ENCODE results near the gene ACSF2. TPM values are rescaled to one million over a fixed set of nuclear protein-coding genes. Genes with fewer than 3 reads are reported as not detected.

ACSF2 gene
- total and polyA plus RNA-seq, 2 of the 13 experiments (the other 11 are each of a cell fraction or from before 2014, with no cell fraction given), result 87.3 to 109 TPM

DNA sequence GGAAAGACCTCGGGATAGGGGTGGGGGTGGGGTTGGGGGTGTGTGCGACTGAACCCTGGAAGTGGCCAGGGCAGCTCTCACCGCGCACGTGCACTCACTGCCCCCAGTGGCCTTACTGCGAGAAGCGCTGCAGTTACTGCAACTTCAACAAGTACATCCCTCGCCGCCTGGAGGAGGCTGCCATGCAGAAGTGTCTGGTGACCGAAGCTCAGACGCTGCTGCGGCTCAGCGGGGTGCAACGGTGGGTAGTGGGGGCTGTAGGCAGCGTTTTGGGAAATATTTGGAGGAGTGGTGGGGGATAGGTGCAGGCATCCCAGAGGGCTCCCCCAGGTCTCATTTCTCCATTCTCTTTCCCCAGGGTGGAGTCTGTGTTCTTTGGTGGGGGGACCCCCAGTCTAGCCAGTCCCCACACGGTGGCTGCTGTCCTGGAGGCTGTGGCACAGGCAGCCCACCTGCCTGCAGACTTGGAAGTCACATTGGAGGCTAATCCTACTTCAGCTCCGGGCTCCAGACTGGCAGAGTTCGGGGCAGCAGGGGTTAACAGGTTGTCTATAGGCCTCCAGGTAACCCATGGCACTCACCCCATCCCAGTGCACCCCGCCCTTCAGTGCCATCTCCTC is 53.6 kb downstream of the ACSF2 start (continued):
- TF ChIP-seq, protein P1, sequence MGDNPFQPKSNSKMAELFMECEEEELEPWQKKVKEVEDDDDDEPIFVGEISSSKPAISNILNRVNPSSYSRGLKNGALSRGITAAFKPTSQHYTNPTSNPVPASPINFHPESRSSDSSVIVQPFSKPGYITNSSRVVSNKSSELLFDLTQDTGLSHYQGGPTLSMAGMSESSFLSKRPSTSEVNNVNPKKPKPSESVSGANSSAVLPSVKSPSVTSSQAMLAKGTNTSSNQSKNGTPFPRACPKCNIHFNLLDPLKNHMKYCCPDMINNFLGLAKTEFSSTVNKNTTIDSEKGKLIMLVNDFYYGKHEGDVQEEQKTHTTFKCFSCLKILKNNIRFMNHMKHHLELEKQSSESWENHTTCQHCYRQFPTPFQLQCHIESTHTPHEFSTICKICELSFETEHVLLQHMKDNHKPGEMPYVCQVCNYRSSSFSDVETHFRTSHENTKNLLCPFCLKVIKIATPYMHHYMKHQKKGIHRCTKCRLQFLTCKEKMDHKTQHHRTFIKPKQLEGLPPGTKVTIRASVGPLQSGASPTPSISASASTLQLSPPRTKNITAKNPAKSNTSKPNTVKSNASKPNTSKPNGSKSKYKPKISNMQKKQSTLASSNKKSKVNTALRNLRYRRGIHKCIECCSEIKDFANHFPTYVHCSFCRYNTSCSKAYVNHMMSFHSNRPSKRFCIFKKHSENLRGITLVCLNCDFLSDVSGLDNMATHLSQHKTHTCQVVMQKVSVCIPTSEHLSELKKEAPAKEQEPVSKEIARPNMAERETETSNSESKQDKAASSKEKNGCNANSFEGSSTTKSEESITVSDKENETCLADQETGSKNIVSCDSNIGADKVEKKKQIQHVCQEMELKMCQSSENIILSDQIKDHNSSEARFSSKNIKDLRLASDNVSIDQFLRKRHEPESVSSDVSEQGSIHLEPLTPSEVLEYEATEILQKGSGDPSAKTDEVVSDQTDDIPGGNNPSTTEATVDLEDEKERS (CRISPR knock-in tag; IDR thresholded peaks at IDR 0.05), result no peak
- 0 out of 2 replicates have a peak, but pooled peaks have one; percentile 42 for TF ChIP-seq RARA (CRISPR knock-in tag; IDR thresholded peaks at IDR 0.05)
- no peak for TF ChIP-seq ZNF44 (CRISPR knock-in tag; IDR thresholded peaks at IDR 0.05)
- TF ChIP-seq, protein P2, sequence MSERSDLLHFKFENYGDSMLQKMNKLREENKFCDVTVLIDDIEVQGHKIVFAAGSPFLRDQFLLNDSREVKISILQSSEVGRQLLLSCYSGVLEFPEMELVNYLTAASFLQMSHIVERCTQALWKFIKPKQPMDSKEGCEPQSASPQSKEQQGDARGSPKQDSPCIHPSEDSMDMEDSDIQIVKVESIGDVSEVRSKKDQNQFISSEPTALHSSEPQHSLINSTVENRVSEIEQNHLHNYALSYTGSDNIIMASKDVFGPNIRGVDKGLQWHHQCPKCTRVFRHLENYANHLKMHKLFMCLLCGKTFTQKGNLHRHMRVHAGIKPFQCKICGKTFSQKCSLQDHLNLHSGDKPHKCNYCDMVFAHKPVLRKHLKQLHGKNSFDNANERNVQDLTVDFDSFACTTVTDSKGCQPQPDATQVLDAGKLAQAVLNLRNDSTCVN (CRISPR knock-in tag; IDR thresholded peaks at IDR 0.05; ENCODE audit: borderline replicate concordance), result no peak
- TF ChIP-seq NFKBIZ (CRISPR knock-in tag; IDR thresholded peaks at IDR 0.05), result no peak
- TF ChIP-seq, protein P3, sequence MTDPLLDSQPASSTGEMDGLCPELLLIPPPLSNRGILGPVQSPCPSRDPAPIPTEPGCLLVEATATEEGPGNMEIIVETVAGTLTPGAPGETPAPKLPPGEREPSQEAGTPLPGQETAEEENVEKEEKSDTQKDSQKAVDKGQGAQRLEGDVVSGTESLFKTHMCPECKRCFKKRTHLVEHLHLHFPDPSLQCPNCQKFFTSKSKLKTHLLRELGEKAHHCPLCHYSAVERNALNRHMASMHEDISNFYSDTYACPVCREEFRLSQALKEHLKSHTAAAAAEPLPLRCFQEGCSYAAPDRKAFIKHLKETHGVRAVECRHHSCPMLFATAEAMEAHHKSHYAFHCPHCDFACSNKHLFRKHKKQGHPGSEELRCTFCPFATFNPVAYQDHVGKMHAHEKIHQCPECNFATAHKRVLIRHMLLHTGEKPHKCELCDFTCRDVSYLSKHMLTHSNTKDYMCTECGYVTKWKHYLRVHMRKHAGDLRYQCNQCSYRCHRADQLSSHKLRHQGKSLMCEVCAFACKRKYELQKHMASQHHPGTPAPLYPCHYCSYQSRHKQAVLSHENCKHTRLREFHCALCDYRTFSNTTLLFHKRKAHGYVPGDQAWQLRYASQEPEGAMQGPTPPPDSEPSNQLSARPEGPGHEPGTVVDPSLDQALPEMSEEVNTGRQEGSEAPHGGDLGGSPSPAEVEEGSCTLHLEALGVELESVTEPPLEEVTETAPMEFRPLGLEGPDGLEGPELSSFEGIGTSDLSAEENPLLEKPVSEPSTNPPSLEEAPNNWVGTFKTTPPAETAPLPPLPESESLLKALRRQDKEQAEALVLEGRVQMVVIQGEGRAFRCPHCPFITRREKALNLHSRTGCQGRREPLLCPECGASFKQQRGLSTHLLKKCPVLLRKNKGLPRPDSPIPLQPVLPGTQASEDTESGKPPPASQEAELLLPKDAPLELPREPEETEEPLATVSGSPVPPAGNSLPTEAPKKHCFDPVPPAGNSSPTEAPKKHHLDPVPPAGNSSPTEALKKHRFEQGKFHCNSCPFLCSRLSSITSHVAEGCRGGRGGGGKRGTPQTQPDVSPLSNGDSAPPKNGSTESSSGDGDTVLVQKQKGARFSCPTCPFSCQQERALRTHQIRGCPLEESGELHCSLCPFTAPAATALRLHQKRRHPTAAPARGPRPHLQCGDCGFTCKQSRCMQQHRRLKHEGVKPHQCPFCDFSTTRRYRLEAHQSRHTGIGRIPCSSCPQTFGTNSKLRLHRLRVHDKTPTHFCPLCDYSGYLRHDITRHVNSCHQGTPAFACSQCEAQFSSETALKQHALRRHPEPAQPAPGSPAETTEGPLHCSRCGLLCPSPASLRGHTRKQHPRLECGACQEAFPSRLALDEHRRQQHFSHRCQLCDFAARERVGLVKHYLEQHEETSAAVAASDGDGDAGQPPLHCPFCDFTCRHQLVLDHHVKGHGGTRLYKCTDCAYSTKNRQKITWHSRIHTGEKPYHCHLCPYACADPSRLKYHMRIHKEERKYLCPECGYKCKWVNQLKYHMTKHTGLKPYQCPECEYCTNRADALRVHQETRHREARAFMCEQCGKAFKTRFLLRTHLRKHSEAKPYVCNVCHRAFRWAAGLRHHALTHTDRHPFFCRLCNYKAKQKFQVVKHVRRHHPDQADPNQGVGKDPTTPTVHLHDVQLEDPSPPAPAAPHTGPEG (CRISPR knock-in tag; IDR thresholded peaks at IDR 0.05), result no peak
- TF ChIP-seq ZNF333 (CRISPR knock-in tag; IDR thresholded peaks at IDR 0.05; ENCODE audit: borderline replicate concordance), result no peak
- no peak for TF ChIP-seq ZNF883 (CRISPR knock-in tag; IDR thresholded peaks at IDR 0.05; ENCODE audit: not compliant biosample characterization)
- TF ChIP-seq ZSCAN30 (CRISPR knock-in tag; IDR thresholded peaks at IDR 0.05), result no peak
- TF ChIP-seq ZNF674 (CRISPR knock-in tag; IDR thresholded peaks at IDR 0.05; ENCODE audit: low read depth), result no peak
- 0 out of 2 replicates have a peak, but pooled peaks have one; percentile 5 for TF ChIP-seq ZKSCAN8 (CRISPR knock-in tag; IDR thresholded peaks at IDR 0.05; ENCODE audit: borderline replicate concordance)
- no peak for TF ChIP-seq PAF1 (CRISPR knock-in tag; IDR thresholded peaks at IDR 0.05)
- no peak for TF ChIP-seq ZNF260 (CRISPR knock-in tag; IDR thresholded peaks at IDR 0.05; ENCODE audit: borderline replicate concordance, low read depth)
- no peak for TF ChIP-seq ZNF547 (CRISPR knock-in tag; IDR thresholded peaks at IDR 0.05)
- no peak for TF ChIP-seq MEIS1 (CRISPR knock-in tag; IDR thresholded peaks at IDR 0.05; ENCODE audit: borderline replicate concordance)
- 0 out of 2 replicates have a peak, but pooled peaks have one; percentile 50 for TF ChIP-seq EED (CRISPR knock-in tag; IDR thresholded peaks at IDR 0.05)
- TF ChIP-seq DNMT3B (CRISPR knock-in tag; conservative IDR thresholded peaks at IDR 0.05), result no peak
- TF ChIP-seq HMGA1 (CRISPR knock-in tag; conservative IDR thresholded peaks at IDR 0.05), result no peak
- TF ChIP-seq ZNF138 (CRISPR knock-in tag; IDR thresholded peaks at IDR 0.05; ENCODE audit: low read depth), result no peak
- TF ChIP-seq ZBTB1 (CRISPR knock-in tag; IDR thresholded peaks at IDR 0.05; ENCODE audit: borderline replicate concordance), result no peak
- TF ChIP-seq SSRP1 (CRISPR knock-in tag; IDR thresholded peaks at IDR 0.05), result no peak

All from HepG2 (cell line).